Fibroblast of the aortic adventitia (primary cell): Measurements from ENCODE around the gene ZC3H12A. TPM values are rescaled to one million over a fixed set of nuclear protein-coding genes. Genes with fewer than 3 reads are reported as not detected.

ENCODE experiments used
- DNase-seq: peaks from one replicate; pipeline ENCODE4 v3.0.0-alpha.2; 2010; ENCODE audit warnings: low read depth
- H3K4me3 ChIP-seq: 2 replicates; pipeline ENCODE4 v1.5.1; 2011; ENCODE audit warnings: low read depth, mild to moderate bottlenecking, control low read depth, low read length, moderate library complexity
- total RNA-seq: library from RNA; depleted of rRNA; stranded (reverse); fragments of >200 nt; gene quantifications from 2 replicates; pipeline ENCODE4 v1.2.3, GENCODE V29; 2012; ENCODE audit warnings: low replicate concordance
- TF ChIP-seq, protein P1 (sequence below): IDR thresholded peaks from 2 replicates; pipeline ENCODE4 v1.5.1; 2011; ENCODE audit warnings: mild to moderate bottlenecking, low read length, control low read depth, inconsistent platforms; ENCODE audit not compliant: insufficient read depth

The ZC3H12A gene
- total RNA-seq, 1 donor = 5.3 TPM

DNA sequence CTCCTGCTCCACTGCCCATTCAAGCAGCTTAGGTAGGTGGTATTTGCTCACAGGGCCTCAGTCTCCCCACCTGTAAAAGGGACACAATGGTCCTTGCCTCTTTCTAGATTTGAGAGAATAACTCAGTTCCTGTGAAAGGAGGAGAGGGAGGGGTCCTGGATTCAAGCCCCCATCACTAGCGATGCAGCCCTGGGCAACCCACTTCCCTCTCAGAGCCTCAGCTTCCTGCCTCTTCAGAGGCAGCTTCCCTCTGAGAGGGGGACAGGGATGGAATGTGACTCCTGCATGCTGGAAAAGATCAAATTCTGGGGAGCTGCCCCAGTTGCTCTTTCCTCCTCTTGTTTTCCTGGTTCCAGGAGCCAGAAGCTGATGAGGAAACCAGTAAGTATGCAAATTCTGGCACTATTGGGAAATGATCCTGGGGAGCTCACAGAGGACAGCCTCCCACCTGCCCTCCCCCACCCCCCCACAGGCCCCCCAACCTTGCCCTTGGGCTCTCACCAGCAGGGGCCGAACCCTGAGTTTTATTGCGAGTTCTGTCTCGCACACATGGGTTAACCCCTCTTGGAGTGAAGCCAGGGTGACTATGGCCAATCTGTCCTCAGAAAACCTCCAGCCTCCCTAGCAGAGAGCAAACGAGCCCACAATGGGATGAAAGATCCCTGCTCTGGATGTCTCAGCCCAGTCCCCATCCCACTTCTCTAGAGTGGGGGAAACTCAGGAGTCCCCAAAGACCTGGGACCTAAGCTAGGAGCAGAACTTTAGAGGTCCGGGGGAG is 11.7 kb downstream of the ZC3H12A start:
- TF ChIP-seq, protein P1, sequence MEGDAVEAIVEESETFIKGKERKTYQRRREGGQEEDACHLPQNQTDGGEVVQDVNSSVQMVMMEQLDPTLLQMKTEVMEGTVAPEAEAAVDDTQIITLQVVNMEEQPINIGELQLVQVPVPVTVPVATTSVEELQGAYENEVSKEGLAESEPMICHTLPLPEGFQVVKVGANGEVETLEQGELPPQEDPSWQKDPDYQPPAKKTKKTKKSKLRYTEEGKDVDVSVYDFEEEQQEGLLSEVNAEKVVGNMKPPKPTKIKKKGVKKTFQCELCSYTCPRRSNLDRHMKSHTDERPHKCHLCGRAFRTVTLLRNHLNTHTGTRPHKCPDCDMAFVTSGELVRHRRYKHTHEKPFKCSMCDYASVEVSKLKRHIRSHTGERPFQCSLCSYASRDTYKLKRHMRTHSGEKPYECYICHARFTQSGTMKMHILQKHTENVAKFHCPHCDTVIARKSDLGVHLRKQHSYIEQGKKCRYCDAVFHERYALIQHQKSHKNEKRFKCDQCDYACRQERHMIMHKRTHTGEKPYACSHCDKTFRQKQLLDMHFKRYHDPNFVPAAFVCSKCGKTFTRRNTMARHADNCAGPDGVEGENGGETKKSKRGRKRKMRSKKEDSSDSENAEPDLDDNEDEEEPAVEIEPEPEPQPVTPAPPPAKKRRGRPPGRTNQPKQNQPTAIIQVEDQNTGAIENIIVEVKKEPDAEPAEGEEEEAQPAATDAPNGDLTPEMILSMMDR = no peak
- no peak overlapping the region for H3K4me3 ChIP-seq
- peak; percentile 56 for DNase-seq

DNA sequence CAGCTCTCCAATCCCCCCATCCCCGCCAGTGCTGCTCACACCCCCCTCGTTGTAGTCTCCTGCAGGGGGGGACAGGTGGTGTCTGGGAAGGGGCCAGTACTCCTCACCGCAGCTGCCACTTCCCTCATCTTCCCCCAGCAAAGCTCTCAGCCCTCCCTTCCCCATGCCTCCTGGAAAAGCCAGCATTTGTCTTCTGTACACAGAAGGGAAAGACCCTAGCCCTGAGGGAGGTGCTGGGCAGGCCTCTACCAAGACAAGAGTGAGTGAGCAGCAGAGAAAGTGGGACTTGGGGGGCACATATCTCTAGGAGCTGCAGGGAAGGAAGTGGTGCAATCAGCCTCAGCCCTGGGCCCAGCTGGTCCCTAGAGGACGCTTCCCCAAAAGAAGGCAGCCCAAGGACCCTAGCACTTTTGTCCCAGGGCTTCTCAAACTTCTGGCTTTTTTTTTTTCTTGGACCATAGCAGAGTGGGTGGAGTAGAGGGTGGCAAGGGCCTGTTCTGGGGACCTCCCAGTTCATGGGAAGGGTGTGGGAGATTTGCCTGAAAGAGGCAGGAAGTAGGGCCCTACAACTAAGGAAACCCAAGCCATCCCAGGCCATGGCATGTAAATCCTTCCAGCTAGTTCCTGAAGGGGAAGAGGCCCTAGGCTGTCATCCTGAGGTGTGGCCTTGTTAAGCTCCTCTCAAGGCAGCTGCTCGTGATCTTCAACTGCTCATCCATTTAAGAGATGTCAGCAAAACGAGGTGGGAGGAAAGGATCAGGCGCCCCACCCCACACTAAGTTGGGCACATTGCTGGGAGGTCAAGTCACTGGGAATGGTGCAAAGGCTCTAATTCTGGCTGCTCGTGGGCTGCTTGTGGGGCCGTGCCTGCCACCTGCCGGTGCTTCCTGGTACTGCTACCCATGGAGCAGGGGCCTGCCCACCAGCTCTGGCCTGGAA is 12.6 kb downstream of the ZC3H12A start:
- TF ChIP-seq, protein P1 = peak; percentile 100
- peak; percentile 85 for DNase-seq
- no peak overlapping the region for H3K4me3 ChIP-seq

DNA sequence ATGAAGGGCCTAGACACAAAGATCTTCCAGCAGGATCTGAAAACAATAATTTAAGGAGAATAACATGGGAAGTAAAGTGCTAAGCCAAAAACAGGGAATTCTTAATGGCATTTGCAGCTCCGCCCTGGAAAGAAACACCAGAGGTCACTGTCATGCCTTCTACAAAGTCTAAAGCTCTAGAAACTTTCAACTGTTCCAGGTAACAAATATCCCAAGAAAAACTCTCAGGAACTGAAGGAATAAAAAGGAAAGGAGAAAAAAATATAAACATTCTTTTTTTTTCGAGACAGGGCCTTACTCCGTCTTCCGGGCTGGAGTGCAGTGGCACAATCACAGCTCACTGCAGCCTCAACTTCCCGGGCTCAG is 13.2 kb downstream of the ZC3H12A start:
- no peak for DNase-seq
- H3K4me3 ChIP-seq = no peak overlapping the region
- TF ChIP-seq, protein P1 = no peak

DNA sequence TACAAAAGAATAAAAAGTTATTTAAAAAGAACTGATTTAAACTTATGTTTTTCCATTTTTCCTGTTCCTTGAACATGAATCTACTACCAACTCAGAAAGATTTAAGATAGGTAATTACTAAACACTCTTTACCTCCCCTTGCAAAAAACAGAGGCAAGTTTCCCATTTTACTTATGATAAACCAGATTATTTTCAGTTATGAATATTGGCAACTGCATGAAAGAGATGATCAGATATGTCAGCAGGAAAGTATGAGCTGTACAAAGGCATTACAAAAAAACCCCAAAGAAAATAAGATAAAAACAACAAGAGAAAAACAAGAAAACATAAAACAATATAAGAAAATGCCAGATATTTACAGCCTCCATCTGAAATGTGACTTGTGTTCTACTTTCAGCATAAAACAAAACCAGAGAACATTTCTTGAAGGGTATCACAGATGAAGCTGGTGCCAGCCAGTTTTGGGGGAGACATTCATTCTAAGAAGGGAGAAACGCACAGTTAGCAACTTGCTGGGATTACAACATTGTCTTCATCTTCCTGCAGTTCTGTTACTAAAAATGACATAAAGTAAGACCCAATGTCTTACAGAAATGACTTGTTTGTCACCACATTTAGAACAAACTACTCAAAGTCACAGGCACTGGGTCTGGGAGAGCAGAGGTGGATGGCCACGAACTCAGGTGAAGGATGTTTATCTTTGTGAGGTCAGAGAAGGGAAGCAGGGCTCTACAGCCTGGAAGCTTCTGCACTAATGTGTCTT is 19.1 kb downstream of the ZC3H12A start:
- H3K4me3 ChIP-seq = no peak overlapping the region
- DNase-seq = no peak
- TF ChIP-seq, protein P1 = no peak

DNA sequence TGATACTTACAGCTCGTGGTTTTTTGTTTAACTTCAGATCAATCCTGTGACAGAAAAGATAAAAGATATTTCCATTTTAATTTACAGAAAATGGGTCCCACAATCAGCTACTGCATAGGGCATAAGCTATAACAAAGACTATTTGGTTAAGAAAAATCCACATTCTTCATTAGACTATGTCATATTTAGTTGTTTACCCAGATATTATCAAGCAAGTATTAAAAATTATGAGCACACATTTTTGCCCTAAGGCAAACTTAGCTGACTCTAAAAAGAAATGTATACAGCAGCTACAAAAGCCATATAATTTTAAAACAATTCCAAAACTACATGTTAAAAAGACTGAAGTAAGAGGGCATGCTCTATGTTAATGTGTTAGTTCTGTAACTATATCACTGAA is 21.5 kb downstream of the ZC3H12A start:
- no peak overlapping the region for H3K4me3 ChIP-seq
- no peak for DNase-seq
- TF ChIP-seq, protein P1 = no peak

DNA sequence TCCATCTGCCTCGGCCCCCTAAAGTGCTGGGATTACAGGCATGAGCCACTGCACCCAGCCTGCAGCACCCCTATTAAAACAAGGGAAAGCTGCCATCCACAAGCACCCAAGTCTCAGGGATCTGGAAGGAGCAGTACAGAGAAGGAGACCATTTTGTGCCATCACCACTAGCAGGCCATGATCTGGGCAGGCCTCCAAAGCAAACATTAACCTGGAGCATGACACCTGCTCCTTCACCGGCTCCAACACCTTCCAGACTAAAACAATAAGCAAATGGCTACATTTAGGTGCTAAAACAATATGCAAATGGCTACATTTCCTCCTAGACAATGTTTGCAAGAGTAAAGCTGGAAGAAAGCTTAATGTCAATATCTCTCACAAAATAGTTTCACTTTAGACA is 23.5 kb downstream of the ZC3H12A start:
- TF ChIP-seq, protein P1 = no peak
- no peak overlapping the region for H3K4me3 ChIP-seq
- no peak for DNase-seq
